Sciatic nerve (tissue), 2 donors: ENCODE results near the gene CATSPER2. TPM values are rescaled to one million over a fixed set of nuclear protein-coding genes. Genes with fewer than 3 reads are reported as not detected.
A peak's percentile ranks its signal among the peaks of the same experiment; 100 is the strongest.
"Not testable (repeated sequence)": the region's sequence is repeated elsewhere in the genome, so short reads cannot be mapped to it uniquely, and the experiment has no call there.

Experiments used
- ATAC-seq: fragments of 200-7000 bp; cut with Tn5 transposase; one replicate; pipeline ENCODE4 v1.9.1; 2020; ENCODE audit warnings: mild to moderate bottlenecking, moderate library complexity
- DNase-seq: peaks from one replicate; pipeline ENCODE4 v3.0.0-alpha.2; 2020; ENCODE audit warnings: low spot score
- intact Hi-C: fragments of 100-400 bp; cut with DNase I; formaldehyde crosslinking; loops from one replicate; pipeline ENCODE4 v1.14.2; 2022
- total RNA-seq: library from RNA; stranded (reverse); fragmentation: NEBNext Ultra II Directional; extraction: Animal tissue kit (Norgen Biotek cat#: 25700); gene quantifications from one replicate; pipeline ENCODE4 v1.2.1, GENCODE V29; 2021
- donor health status: DM: no; HTN: no; CAD: no.
- donor health status: DM: no; HTN: no; CAD: no.

The CATSPER2 gene
- total RNA-seq = 12.5 TPM

DNA sequence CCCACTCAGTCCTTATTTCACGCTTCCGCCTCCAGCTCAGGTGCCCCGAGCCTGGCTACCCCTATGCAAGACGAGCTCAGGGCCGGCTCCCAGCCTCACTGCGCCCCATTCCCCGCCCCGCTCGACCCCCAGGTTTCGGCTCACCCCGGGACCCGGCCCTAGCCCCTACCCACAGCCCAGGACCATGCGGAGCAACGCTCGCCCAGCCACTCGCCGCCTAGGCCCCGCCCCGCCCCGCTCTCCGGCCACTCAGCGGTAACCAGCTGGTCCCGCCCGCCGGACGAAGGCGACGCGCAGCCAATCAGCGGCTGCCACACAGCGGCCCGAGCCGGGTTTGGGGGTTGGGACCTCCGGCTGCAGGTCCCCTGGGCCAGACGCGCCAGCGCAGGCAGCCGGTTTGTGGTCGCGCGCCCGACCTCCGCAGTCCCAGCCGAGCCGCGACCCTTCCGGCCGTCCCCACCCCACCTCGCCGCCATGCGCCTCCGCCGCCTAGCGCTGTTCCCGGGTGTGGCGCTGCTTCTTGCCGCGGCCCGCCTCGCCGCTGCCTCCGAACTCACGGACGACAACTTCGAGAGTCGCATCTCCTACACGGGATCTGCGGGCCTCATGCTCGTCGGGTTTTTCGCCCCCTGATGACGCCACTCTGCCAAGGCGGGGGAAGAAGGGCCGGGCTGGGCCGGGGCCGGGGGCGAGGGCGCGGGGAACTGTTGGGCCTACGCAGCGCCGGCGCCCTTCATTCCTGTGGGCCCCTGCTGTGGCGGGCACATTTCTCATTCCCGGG is at the start of gene CATSPER2:
TSS of gene CATSPER2 (minus strand) at position 196 of the 781 bp plus-strand sequence. CDS start 783 bp downstream, outside the sequence.
- intact Hi-C loops = no loop called here
- ATAC-seq = no peak
- no peak for DNase-seq

DNA sequence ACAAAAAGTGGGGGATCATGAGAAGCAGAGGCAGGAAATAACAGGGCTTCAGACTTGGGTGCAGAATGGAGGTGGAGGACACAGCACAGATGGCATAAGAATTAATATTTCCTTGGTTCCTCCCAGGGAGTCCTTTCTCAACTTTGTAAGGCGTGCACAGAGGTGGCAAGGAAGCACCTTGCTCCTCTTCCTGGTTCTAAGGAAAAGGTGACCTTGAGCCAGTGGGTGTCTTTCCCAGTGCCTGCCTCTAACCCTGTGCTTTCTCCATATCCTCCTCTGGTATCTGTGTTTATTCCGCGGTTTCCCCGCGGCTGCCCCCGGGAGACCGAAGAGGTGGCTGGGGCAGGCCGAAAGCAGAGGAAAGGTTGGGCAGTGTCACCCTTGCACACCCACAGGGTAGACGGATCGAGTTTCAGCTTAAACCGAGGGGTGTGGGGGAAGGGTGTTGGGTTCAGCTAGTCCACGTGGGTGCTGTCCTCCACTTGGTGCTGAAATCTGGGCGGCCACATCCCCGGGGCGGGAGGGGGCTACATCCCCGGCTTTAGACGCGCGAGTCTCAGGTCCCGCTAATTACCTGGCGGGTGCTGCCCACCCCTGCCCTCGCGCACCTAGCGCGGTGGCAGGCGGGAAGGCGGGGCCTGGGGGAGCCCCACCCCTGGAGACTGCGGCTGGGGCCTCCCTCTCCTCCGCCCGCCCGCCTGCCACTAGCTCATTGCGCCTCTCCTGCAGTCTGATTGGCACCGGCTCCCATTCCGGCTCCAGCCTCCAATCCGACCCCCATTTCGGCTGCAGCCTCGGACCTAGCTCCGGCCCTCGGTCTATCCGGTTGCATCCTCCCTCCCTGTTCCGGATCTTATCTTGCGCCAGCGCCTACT is 44.7 kb upstream of the CATSPER2 start, which contains the start of gene CKMT1A:
TSS of gene CKMT1A (plus strand) at position 712 of the 875 bp plus-strand sequence. CDS start 192 bp downstream, outside the sequence.
- DNase-seq, intact Hi-C loops, ATAC-seq: not testable (repeated sequence)

DNA sequence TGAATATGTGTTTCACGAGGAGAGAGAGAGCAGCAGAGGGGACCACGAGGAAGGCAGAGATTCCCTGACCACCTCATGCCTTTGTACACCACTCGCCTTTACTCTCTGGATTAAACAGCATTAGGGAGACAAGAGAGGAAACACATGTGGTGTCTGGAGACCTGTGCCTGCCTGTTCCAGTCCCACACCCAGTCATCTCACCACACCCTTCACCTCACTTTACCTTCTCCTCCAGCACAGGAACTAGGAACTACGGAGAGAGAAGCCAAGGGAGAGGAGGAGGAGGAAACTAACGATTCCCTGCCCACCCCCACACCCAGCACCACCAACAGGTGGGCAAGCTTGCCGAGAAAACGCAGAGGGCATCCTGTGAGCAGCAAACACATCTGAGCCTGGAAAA is 44.0 kb upstream of the CATSPER2 start:
- ATAC-seq, intact Hi-C loops, DNase-seq: not testable (repeated sequence)

DNA sequence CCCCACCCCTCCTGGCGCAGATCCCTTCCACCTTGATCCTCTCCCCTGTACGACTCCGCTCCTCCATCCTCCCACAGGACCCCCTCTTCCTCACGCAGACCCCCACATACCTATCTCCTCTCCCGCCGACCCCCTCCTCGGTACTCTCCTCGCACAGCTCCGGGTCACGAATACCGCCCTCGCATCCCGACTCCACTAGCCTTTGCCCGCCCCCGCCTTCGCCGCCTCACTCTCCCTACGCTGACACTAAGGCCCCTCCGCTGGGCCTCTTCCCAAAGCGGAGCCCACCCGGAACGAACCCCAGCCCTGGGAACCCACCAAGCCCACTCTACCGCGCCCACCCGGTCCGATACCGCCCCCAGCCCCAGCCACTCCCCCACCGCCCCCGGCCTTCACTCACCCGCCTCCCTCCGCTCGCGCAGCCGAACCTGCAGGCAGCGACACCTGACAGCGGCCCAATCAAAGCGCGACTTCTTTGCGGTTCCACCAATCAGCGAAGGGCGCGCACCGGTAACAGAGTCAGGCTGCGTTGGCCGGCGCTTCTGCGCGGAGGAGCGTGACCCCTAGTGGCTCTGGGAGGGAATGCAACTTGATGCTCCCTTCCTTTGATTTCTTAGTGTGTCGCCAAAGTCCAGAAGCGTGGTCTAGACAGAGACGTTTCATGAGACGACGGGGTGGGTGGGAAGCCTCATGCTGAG is 41.1 kb upstream of the CATSPER2 start:
- DNase-seq, intact Hi-C loops: not testable (repeated sequence)
- ATAC-seq = peak; percentile 99

DNA sequence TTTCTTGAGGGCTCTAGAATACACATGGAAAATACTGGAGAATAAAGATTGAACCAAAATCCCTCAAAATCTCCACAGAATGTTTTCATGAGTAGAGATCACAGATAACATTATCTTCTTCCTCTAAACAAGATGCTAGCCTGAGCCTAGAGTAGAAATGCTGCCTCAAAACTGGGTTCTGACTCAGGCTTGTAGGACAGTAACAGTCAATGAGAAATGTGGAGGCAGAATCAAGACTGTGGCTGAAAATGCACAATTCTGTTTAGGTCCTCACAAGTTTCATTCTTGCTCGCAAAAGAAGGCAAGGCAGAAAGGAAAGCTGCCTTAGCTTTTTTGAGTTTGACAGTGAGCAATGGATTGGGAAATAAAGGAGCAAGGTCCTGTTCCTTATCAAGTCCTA is 25.5 kb upstream of the CATSPER2 start:
- ATAC-seq, DNase-seq, intact Hi-C loops: not testable (repeated sequence)

DNA sequence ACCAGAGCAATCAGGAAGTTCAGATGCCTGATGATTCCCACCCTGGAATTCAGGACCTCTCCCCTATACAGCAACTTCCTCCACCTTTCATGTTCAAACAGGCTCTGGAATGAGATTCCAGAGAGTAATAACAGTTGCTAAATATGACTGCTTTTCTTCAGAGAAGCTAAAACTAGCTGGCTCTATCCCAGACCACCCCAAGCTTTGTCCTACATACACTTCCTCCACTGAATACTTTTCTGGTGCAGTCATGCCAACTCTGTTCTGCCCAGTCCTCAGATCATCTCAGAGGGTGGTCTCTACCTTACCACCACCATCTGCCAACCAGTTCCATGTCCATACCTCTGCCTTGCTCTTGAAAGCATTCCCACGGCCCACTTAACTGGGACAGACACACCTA is 17.5 kb upstream of the CATSPER2 start:
- intact Hi-C loops = not testable (repeated sequence)

DNA sequence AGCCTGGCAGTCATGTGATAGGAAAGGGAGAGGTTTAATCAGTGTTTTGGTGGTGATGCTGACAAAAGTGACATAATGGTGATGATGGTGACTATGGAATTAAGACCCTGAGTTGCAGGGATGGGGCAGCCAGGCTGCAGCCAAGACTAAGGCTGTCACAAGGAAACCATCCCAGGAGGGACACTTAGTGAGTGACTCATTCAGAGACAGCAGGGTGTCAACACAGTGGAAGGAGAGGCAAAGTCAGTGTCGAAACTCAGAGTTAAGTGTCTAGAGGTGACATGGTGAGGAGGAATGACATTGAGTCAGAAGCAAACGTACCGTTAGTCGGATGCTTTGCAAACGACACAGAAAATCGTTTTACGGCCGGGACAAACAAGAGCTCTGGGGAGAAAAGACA is 14.7 kb upstream of the CATSPER2 start:
- ATAC-seq, DNase-seq, intact Hi-C loops: not testable (repeated sequence)

More for the DNA sequence above, 17.5 kb upstream of the CATSPER2 start:
- peak; percentile 55 for ATAC-seq
- not testable (repeated sequence) for DNase-seq

DNA sequence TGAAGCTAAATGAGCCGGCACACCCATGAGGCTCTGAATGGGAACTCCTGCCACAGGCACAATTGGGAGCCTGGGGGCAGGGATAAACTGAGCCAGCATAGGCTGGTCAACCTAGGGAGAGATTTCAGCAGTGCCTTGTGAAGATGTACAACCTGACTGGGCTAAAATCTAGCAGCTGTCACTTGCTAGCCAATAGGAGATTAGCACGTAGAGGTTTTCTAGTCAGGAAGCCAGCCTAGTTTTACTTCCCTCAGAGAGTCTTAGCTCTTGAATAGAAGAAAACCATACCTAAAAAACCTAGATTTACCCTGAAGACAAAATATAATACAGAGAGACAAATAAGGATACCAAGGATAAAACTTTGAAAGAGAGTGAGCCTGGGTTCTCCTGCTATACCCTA is 13.6 kb upstream of the CATSPER2 start:
- ATAC-seq, intact Hi-C loops, DNase-seq: not testable (repeated sequence)

DNA sequence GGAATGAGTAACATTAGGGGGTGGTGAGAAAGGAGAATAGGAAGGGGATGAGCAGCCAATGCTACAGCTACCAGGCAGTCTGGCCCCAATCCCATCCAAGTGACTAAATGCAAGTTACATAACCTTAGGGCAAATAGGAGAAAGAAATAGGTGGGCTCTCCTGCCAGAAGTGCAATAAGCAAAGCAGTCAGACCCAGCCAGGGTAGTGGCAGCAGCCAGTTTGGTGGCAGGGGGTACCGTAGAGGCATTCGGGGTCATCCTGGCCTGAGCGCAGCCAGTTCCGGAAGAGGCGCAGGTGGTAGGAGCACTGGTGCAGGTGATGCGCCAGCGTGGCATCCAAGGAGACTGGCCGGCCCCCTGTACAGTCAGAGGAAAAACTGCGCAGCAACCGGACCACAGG is 11.1 kb upstream of the CATSPER2 start:
- intact Hi-C loops, DNase-seq: not testable (repeated sequence)

DNA sequence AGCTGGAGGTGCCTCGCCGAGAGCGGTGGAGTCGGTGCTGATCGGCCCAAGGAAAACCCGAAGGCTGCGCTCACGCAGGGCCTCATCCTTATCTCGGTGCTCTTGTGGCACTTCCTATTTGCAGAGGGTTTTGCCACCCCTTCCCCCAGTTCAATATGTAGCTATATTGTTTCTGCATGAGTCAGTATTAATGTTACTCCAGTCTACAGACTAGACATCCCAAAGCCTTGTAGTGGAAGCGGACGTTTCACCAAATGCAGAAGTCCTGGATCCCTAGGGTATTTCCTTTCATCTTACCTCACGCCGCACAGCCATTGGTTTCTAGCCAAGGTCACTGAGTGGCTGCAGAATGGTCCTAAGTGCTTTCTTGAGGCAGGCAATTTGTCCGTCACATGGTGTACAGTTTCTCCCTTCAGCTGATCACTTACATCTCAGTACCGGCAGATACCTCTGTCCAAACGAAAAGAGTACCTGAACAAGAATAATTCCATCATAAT is 834 bp upstream of the CATSPER2 start:
- DNase-seq, ATAC-seq, intact Hi-C loops: not testable (repeated sequence)

More for the DNA sequence above, 11.1 kb upstream of the CATSPER2 start:
- ATAC-seq = not testable (repeated sequence)

DNA sequence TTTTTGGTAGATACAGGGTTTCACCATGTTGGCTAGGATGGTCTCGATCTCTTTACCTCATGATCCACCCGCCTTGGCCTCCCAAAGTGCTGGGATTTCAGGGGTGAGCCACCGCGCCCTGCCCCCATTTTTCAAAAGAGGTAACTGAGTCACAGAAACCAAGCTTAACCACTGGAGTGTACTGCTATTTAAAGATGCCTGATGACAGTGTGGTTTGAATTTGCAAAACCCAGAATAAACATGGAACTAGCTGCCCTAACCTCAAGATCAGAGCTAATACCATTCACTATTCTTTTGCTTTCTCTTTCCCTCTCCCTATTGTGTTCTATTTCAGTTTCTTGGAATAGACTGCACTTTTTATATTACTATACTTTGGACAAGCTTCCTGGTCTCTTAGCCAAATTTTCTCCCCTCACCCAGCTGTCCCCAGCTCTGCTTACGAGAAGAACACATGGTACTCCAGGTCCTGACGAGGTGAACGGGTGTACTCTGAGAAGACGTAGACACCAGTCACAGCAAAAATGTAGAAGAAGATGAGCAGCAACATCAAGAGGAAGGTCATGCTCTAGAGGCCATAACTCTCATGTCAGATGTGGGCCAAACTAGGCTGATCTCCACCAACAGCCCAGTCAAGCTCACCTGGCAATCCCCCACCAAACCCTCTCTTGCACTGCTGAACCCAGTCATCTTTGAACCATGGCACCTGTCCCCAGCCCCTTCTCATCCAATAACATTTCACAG is 10.0 kb downstream of the CATSPER2 start:
- DNase-seq, intact Hi-C loops, ATAC-seq: not testable (repeated sequence)

DNA sequence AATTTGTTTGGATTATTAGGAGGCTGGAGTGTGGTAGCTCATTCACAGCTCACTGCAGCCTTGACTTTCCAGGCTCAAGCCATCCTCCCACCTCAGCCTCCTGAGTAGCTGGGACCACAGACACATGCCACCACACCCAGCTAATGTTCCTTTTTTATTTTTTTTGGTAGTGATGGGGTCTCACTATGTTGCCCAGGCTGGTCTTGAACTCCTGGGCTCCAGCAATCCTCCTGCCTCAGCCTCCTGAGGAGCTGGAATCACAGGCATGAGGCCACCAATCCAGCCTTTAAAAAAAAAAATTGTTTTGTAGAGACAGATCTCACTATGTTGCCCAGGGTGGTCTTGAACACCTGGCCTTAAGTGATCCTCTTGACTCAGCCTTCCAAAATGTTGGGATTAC is 21.7 kb downstream of the CATSPER2 start:
- DNase-seq, intact Hi-C loops, ATAC-seq: not testable (repeated sequence)

DNA sequence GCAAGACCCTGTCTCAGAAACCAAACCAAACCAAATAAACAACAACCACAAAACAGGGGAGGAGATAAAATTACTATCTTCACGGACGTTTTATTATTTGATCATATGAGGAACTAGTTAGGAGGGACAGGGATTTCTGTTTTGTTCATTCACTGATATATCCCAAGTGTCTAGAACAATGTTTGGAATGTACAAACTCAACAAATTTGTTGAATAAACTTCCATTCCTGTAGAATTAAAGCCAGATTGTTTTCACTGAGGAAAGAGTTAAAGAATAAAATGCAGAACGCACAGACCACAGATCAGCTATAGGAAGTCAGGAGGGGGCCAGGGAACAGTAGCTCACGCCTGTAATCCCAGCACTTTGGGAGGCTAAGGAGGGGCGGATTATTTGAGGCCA is 23.5 kb downstream of the CATSPER2 start:
- intact Hi-C loops = no loop called here
- DNase-seq (no peak), ATAC-seq (no peak)

DNA sequence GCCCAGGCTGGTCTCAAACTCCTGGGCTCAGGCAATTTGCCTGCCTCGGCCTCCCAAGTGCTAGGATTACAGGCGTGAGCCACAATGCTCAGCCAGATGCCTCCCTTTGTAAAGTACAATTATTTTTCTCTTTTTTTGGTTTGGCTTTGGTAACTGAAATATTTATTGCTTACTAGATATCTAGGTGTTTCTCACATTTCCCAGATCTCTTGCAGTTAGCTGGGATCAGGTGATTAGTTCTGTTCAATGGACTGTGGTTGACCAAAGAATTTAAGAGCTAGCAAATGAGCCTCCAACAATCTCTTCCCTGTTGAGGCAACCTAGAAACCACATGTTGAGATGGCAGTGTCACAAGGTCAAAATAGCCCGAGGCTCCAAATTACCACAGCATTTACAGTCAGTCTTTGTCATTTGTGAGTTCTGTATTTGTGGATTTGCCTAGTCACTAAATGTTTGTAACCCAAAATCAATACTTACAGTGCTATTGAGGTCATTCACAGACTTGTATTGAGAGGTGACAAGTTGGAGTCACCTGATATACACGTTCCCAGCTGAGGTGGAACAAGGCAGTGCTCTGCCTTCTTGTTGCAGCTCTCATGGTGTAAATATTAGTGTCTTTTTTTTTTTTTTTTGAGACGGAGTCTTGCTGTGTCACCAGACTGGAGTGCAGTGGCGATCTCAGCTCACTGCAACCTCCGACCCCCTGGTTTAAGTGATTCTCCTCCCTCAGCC is 26.4 kb downstream of the CATSPER2 start:
- intact Hi-C loops, ATAC-seq, DNase-seq: not testable (repeated sequence)

DNA sequence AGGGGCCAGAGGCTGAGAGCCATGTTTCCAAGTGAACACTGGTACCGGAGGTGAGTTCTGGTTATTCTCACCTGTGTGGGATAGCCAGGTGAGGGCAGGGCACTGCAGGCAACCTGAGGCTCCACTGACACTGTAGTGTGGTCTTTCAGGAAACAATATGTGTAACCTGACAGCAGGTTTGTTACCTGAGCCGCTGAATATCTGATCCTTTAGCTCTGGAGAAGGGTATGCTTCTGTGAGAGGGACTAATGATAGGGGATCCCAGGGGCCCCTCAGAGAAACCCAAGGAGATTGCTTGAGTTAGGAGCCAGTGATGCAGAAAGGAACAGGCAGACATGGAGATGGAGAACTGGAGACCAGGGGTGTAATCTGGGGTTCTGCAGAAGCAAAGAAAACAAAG is 29.9 kb downstream of the CATSPER2 start, which contains the start of gene STRC:
TSS of gene STRC (minus strand) at position 101 of the 400 bp plus-strand sequence. CDS start at position 23, 78 bp downstream.
- DNase-seq, ATAC-seq, intact Hi-C loops: not testable (repeated sequence)

DNA sequence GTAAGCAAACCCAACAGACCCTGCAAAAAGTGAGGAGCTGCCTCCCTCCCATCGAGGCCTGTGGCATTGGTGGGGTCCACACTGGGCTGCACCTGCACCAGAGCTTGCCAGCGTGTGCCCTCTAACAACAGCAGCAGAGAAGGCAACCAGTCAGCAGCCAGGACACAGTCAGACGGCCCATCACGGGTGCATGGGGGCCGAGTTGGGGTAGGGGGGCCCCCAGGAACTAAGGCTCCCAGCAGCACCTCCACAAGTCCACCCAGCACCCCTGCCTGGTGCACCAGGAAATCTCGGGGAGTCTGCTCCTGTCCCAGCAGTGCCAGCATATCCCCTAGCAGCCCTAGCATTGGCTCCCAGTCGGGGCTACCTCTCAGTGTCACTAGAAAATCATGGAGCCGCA is 30.9 kb downstream of the CATSPER2 start:
- ATAC-seq, DNase-seq, intact Hi-C loops: not testable (repeated sequence)

DNA sequence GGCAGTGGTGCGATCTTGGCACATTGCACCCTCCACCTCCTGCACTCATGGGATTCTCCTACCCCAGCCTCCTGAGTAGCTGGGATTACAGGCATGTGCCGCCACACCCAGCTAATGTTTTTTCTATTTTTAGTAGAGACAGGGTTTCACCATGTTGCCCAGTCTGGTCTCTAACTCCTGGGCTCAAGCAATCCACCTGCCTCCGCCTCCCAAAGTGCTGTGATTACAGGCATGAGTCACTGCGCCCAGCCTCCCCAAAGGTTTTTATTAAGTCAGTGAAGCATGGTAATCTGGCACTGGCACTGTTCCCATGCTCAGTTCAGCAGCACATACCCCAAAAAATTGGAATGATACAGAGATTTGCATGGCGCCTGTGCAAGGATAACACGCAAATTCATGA is 46.4 kb downstream of the CATSPER2 start:
- DNase-seq, intact Hi-C loops, ATAC-seq: not testable (repeated sequence)
